Left ventricle myocardium inferior (tissue), 1 donor: ENCODE data around the gene EFNA3. TPM values are rescaled to one million over a fixed set of nuclear protein-coding genes. Genes with fewer than 3 reads are reported as not detected.

Experiments used
- DNase-seq: peaks from one replicate; pipeline ENCODE4 v3.0.0-alpha.2; 2020
- H3K27ac ChIP-seq: fragments of 200-600 bp; replicated peaks from 2 replicates; pipeline ENCODE4 v1.8.0; 2021
- H3K27me3 ChIP-seq: fragments of 200-600 bp; 2 replicates; pipeline ENCODE4 v1.8.0; 2021; ENCODE audit warnings: low read depth
- H3K36me3 ChIP-seq: fragments of 200-600 bp; 2 replicates; pipeline ENCODE4 v1.8.0; 2021
- H3K4me1 ChIP-seq: fragments of 200-600 bp; 2 replicates; pipeline ENCODE4 v1.8.0; 2021
- H3K4me3 ChIP-seq: fragments of 200-600 bp; 2 replicates; pipeline ENCODE4 v1.8.0; 2021; ENCODE audit warnings: mild to moderate bottlenecking, moderate library complexity
- H3K9me3 ChIP-seq: fragments of 200-600 bp; replicated peaks from 2 replicates; pipeline ENCODE4 v1.8.0; 2021
- intact Hi-C: fragments of 100-400 bp; cut with micrococcal nuclease; formaldehyde crosslinking; loops from one replicate; pipeline ENCODE4 v1.11.0; 2022
- total RNA-seq: library from RNA; stranded (reverse); fragmentation: NEBNext Ultra II Directional; extraction: Animal tissue kit (Norgen Biotek cat#: 25700); gene quantifications from one replicate; pipeline ENCODE4 v1.2.1, GENCODE V29; 2021
- TF ChIP-seq, protein P1 (sequence below): fragments of 200-600 bp; IDR thresholded peaks from 2 replicates; pipeline ENCODE4 v1.8.0; 2021; ENCODE audit warnings: antibody characterized with exemption, mild to moderate bottlenecking, borderline replicate concordance
- donor health status: DM: no; HTN: yes; CAD: no; lungs with severe emphysema.

Gene EFNA3
- total RNA-seq, 1 donor from 2014 or later = 0.71 TPM

DNA sequence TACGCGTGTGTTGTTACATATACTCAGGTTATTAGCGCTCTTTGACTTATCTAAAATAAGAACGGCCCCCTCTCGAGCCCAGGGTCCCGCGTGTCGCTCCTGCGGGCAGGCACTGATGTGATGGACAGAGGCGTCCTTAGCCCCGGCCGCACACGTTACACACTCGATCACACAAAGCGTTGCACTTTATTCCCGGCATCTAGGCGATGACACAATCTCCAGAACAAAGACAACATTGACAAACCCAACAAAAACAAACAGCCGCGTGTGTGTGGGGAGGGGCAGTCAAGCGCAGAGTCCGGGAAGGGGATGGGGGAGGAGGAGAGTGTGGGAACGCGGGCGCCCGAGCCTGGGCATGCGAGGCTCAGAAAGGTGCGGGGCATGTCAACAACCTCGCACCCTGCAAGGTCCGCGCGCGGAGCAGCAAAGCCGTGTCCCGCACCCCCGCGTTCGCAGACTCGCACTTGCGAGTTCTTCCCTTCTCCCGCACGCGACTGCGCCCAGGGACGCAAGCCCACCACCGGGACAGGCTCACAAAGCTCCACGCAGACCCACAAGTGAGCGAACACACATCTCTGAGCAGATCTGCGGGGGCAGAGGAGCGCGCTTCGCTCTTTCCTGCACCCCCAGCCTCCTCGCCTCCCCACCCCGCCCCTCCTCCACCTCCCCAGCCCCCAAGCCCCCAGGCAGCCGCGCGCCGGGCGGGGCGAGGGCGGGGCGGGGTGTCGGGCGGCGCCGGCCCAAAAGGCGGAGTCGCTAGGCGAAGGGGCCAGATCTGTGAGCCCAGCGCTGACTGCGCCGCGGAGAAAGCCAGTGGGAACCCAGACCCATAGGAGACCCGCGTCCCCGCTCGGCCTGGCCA lies 48.7 kb downstream of the EFNA3 start, which contains the start of gene EFNA1:
EFNA1 (plus strand) TSS at position 772 of the 862 bp plus-strand sequence. CDS start 102 bp downstream, outside the sequence.
- Histone ChIP-seq H3K27me3 (no peaks in the 10 kb centered on the region), H3K4me3 (peak within 1 kb of the TSS; percentile 87), H3K4me1 (peaks cover 83% of the 10 kb centered on the region), H3K36me3 (peaks cover 13% of the 10 kb centered on the region), H3K27ac (peak within 1 kb of the TSS; percentile 95), H3K9me3 (no peaks in the 10 kb centered on the region)
- TF ChIP-seq, protein P1, sequence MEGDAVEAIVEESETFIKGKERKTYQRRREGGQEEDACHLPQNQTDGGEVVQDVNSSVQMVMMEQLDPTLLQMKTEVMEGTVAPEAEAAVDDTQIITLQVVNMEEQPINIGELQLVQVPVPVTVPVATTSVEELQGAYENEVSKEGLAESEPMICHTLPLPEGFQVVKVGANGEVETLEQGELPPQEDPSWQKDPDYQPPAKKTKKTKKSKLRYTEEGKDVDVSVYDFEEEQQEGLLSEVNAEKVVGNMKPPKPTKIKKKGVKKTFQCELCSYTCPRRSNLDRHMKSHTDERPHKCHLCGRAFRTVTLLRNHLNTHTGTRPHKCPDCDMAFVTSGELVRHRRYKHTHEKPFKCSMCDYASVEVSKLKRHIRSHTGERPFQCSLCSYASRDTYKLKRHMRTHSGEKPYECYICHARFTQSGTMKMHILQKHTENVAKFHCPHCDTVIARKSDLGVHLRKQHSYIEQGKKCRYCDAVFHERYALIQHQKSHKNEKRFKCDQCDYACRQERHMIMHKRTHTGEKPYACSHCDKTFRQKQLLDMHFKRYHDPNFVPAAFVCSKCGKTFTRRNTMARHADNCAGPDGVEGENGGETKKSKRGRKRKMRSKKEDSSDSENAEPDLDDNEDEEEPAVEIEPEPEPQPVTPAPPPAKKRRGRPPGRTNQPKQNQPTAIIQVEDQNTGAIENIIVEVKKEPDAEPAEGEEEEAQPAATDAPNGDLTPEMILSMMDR = no peak
- peak; percentile 75 for DNase-seq
- intact Hi-C loops = loop anchor here (5.0 kb wide), 1 partner anchor 35 kb away; no protein-coding TSS in a partner anchor

DNA sequence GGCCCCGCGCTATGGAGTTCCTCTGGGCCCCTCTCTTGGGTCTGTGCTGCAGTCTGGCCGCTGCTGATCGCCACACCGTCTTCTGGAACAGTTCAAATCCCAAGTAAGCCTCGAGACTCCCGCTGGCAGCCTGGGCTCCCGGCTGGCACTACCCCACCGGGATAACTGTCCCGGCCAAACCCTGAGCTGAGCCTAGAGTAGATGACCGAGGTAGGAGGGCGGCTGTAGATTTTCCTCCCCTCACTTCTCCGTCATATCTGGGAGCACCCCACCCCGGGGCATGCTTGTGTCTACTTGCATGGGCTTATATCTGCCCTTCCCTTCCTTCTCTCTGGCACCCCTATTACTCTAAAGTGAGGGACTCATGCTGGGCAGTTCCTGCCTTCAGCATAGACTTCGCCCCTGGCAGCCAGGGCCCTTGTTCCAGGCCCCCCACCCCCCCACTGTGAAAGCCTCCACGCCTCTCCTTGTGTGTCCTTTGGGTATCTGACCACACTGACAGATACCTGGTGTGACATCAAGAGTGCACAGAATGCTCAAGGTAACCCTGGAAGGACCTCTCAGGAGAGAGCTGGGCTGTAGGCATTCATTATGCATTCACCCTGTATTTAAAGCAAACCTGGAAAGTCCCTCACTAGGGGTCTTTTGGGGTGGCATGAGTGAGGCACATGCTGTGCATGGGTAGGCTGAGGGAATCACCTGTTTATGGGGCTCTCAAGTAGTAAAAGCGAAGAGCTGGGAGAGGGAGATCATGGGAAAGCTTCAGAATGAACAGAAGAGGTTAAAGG lies 49.5 kb downstream of the EFNA3 start:
- H3K4me1 ChIP-seq = peaks cover 91% of the 10 kb centered on the region
- TF ChIP-seq, protein P1 = no peak
- no peaks in the 10 kb centered on the region for H3K27me3 ChIP-seq
- H3K36me3 ChIP-seq = peaks cover 22% of the 10 kb centered on the region
- DNase-seq = no peak
- H3K27ac ChIP-seq = peak overlapping the region; percentile 95
- H3K4me3 ChIP-seq = peak overlapping the region; percentile 87
- H3K9me3 ChIP-seq = no peaks in the 10 kb centered on the region
- intact Hi-C loops = loop anchor here (5.0 kb wide), 1 partner anchor 36 kb away; no protein-coding TSS in a partner anchor

DNA sequence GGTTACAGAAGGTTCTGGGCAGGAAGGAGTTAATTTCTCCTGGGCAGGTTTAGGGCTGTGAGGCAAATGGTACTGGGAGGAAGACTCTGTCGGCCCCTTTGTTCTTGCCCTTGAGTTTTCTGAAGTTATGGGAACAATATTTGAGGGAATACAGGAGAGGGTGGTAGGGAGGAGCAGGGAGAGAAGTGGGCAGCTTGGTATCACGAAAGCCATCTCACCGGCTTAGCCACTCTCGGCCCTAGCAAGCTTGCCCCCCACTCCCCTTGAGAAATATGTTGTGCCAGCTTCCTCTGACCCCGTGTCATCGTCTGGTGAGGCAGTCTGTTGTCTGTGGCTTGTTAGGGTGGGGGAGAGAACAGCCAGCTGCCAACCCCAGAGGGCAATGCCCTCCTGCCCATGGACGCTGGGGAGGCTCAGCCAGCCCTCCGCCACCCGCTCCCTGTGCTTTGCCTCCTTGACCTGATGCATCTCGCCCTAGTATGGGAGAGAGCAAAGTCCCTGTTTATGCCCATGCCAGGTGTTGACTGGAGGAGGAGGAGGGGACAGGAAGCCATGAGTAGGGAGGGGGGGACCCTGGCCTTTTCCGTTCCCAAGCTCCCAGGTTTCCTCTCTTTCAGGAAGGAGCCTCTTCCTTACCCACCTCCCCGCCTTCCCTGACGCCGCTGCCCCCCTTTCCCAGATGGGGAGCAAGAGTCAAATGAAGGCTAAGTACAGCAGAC lies 50.3 kb downstream of the EFNA3 start:
- H3K36me3 ChIP-seq = peaks cover 29% of the 10 kb centered on the region
- peaks cover 99% of the 10 kb centered on the region for H3K4me1 ChIP-seq
- TF ChIP-seq, protein P1 = no peak
- peak; percentile 51 for DNase-seq
- H3K27ac ChIP-seq = peak overlapping the region; percentile 95
- H3K4me3 ChIP-seq = peak overlapping the region; percentile 87
- intact Hi-C loops = loop anchor here (5.0 kb wide), 1 partner anchor 37 kb away; no protein-coding TSS in a partner anchor
- no peaks in the 10 kb centered on the region for H3K27me3 ChIP-seq
- no peaks in the 10 kb centered on the region for H3K9me3 ChIP-seq

DNA sequence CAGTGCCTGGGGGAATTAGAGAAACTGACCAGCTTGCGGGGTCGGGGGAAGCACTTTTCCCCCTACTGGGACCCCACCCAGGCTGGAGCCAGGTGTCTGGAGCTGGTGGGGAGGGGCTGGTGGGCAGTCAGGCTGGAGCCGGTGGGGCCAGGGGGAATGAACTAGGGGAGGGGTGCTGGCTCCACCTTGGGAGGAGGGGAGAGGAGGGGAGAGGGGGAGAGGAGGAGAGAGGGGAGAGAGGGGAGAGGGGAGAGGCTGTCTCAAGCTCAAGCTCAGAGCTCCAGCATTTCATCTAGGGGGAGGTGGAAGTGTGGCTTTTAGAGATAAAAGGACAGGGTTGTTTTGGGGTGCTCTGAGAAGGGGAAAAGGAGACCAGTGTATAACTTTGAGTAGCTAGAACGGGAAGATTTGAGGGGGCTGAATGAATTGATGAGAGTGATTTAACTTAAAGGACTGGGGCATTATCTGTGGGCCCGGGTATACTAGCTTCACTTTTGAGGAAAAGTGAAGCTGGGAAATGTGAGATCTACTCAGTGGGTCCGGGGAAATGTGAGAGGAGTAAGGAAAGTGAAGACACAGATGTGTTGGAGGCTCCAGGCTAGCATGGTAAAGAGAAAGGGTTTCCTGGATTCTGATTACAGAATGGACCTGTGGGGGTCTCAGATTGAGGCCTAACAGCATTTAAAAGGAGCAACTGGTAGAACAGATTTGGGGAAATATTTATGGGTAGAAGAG lies 51.8 kb downstream of the EFNA3 start:
- no peak for DNase-seq
- Histone ChIP-seq H3K4me3 (peak overlapping the region; percentile 87), H3K27me3 (no peaks in the 10 kb centered on the region), H3K27ac (peak overlapping the region; percentile 95), H3K4me1 (peaks cover 99% of the 10 kb centered on the region), H3K36me3 (peaks cover 40% of the 10 kb centered on the region), H3K9me3 (no peaks in the 10 kb centered on the region)
- TF ChIP-seq, protein P1 = no peak
- intact Hi-C loops = no loop called here
